Hepatocyte (in vitro differentiated cells): ENCODE results near the gene TMEM134. TPM values are rescaled to one million over a fixed set of nuclear protein-coding genes. Genes with fewer than 3 reads are reported as not detected.

Experiments used
- DNase-seq: peaks from one replicate; pipeline ENCODE4 v3.0.0-alpha.2; 2016; ENCODE audit warnings: low spot score
- H2AFZ ChIP-seq: fragments of 200-600 bp; sonication (generic); 2 replicates; pipeline ENCODE4 v1.6.0; 2016; ENCODE audit warnings: antibody characterized with exemption, mild to moderate bottlenecking
- H3K27ac ChIP-seq: fragments of 200-600 bp; sonication (generic); 2 replicates; pipeline ENCODE4 v1.5.1; 2016; ENCODE audit warnings: mild to moderate bottlenecking
- H3K27me3 ChIP-seq: fragments of 200-600 bp; sonication (generic); 2 replicates; pipeline ENCODE4 v1.6.1; 2016
- H3K36me3 ChIP-seq: fragments of 200-600 bp; sonication (generic); replicated peaks from 2 replicates; pipeline ENCODE4 v1.5.1; 2016; ENCODE audit warnings: low read depth; ENCODE audit not compliant: insufficient read depth
- H3K4me1 ChIP-seq: fragments of 200-600 bp; sonication (generic); 2 replicates; pipeline ENCODE4 v1.5.1; 2016; ENCODE audit warnings: mild to moderate bottlenecking, moderate library complexity; ENCODE audit not compliant: insufficient read depth
- H3K4me2 ChIP-seq: fragments of 200-600 bp; sonication (generic); 2 replicates; pipeline ENCODE4 v1.6.0; 2016
- H3K4me3 ChIP-seq: fragments of 200-600 bp; sonication (generic); 2 replicates; pipeline ENCODE4 v1.5.1; 2016; ENCODE audit warnings: mild to moderate bottlenecking
- H3K79me2 ChIP-seq: fragments of 200-600 bp; sonication (generic); 2 replicates; pipeline ENCODE4 v1.6.0; 2017; ENCODE audit warnings: mild to moderate bottlenecking
- H3K9me2 ChIP-seq: fragments of 200-600 bp; sonication (generic); replicated peaks from 2 replicates; pipeline ENCODE4 v1.6.0; 2017; ENCODE audit warnings: mild to moderate bottlenecking; ENCODE audit not compliant: insufficient read depth
- H3K9me3 ChIP-seq: fragments of 200-600 bp; sonication (generic); 2 replicates; pipeline ENCODE4 v1.5.1; 2016; ENCODE audit warnings: low read depth, mild to moderate bottlenecking
- H4K20me1 ChIP-seq: fragments of 200-600 bp; sonication (generic); 2 replicates; pipeline ENCODE4 v1.6.0; 2016; ENCODE audit warnings: mild to moderate bottlenecking; ENCODE audit not compliant: insufficient read depth, poor library complexity, severe bottlenecking
- EZH2 ChIP-seq: fragments of 200-600 bp; sonication (generic); IDR thresholded peaks from 2 replicates; pipeline ENCODE4 v1.6.1; 2016; ENCODE audit warnings: antibody characterized with exemption, mild to moderate bottlenecking, borderline replicate concordance
- EZH2phosphoT487 ChIP-seq: fragments of 200-600 bp; sonication (generic); IDR thresholded peaks from one replicate; pipeline ENCODE4 v1.6.1; 2018; ENCODE audit warnings: antibody characterized with exemption, mild to moderate bottlenecking, low read depth, moderate library complexity; ENCODE audit not compliant: unreplicated experiment, severe bottlenecking
- WGBS: methylation state at CpG from one replicate; pipeline ENCODE4 v1.1.6; 2016; ENCODE audit warnings: low lambda C conversion rate; ENCODE audit errors: missing lambda C conversion rate; 5-methylcytosine and 5-hydroxymethylcytosine counted together
- microRNA-seq: library from miRNA; unstranded; fragments of <30 nt; microRNA quantifications from one replicate; pipeline ENCODE4, GENCODE V29; 2017
- polyA plus RNA-seq: library from polyadenylated mRNA; unstranded; fragments of >200 nt; fragmentation: Nextera tagmentation; extraction: Ambion mirVana; gene quantifications from 2 replicates; pipeline ENCODE4 v1.2.1, GENCODE V29; 2016
- small RNA-seq: library from RNA; depleted of rRNA; stranded (forward); fragments of <200 nt; gene quantifications from one replicate; pipeline ENCODE3, GENCODE V24; 2014
- total RNA-seq: library from RNA; depleted of rRNA; stranded (reverse); fragments of >200 nt; gene quantifications from 2 replicates; pipeline ENCODE4 v1.2.3, GENCODE V29; 2014
- TF ChIP-seq, protein P1 (sequence below): fragments of 200-600 bp; sonication (generic); IDR thresholded peaks from 2 replicates; pipeline ENCODE4 v1.5.1; 2016; ENCODE audit warnings: antibody characterized with exemption, mild to moderate bottlenecking; ENCODE audit not compliant: poor library complexity

Gene TMEM134
- total and polyA plus RNA-seq, 2 experiments from 2014 or later: 43.2 to 93.7 TPM

- Histone ChIP-seq H2AFZ (no peak overlapping the region), H3K79me2 (no peaks in the 10 kb centered on the region), H3K4me1 (peaks cover 6% of the 10 kb centered on the region), H3K36me3 (no peaks in the 10 kb centered on the region), H3K27me3 (no peaks in the 10 kb centered on the region), H3K4me3 (no peak overlapping the region), H3K4me2 (no peak overlapping the region), H3K9me3 (no peaks in the 10 kb centered on the region), H4K20me1 (no peaks in the 10 kb centered on the region), H3K27ac (no peak overlapping the region), H3K9me2 (no peaks in the 10 kb centered on the region)
- TF ChIP-seq, protein P1, sequence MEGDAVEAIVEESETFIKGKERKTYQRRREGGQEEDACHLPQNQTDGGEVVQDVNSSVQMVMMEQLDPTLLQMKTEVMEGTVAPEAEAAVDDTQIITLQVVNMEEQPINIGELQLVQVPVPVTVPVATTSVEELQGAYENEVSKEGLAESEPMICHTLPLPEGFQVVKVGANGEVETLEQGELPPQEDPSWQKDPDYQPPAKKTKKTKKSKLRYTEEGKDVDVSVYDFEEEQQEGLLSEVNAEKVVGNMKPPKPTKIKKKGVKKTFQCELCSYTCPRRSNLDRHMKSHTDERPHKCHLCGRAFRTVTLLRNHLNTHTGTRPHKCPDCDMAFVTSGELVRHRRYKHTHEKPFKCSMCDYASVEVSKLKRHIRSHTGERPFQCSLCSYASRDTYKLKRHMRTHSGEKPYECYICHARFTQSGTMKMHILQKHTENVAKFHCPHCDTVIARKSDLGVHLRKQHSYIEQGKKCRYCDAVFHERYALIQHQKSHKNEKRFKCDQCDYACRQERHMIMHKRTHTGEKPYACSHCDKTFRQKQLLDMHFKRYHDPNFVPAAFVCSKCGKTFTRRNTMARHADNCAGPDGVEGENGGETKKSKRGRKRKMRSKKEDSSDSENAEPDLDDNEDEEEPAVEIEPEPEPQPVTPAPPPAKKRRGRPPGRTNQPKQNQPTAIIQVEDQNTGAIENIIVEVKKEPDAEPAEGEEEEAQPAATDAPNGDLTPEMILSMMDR: no peak
- no peak for TF ChIP-seq EZH2
- TF ChIP-seq EZH2phosphoT487: no peak
- 76% methylated on average over 9 of the region's 9 CpGs for WGBS
- DNase-seq: no peak
Observed at GRCh38 chr11:67412495-67413179, 56.4 kb downstream of the TMEM134 start.

DNA sequence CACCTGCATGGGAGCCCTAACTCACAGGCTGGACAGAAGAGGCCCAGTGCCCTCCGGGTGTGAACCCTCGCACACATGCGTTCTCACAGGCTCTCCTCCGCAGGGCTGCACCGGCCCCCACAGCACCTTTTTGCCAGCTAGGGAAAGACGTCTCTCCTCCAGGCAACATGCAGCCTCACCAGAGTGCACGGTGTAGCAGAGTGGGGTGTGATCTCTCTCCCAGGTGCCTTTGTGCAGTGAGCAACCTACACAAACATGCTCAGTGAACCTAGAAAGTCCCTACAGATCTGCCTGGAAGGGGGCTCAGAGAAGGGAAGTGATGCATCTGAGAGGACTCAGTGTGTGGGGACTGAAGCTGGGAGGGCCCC, 57.3 kb downstream of the TMEM134 start:
- TF ChIP-seq EZH2 (no peak), EZH2phosphoT487 (no peak)
- TF ChIP-seq, protein P1: no peak
- WGBS: 58% methylated on average over 7 of the region's 7 CpGs

More for the DNA sequence above, 57.3 kb downstream of the TMEM134 start:
- H3K79me2 ChIP-seq: no peaks in the 10 kb centered on the region
- no peaks in the 10 kb centered on the region for H3K9me3 ChIP-seq
- no peak overlapping the region for H2AFZ ChIP-seq
- no peak overlapping the region for H3K4me2 ChIP-seq
- H3K27me3 ChIP-seq: no peaks in the 10 kb centered on the region
- no peak for DNase-seq
- no peaks in the 10 kb centered on the region for H4K20me1 ChIP-seq
- peaks cover 6% of the 10 kb centered on the region for H3K4me1 ChIP-seq
- no peaks in the 10 kb centered on the region for H3K36me3 ChIP-seq
- no peak overlapping the region for H3K4me3 ChIP-seq
- no peak overlapping the region for H3K27ac ChIP-seq
- no peaks in the 10 kb centered on the region for H3K9me2 ChIP-seq

Small RNA genes within 50 kb of the gene (microRNA-seq; reads per million reads assigned to microRNA genes)
- 1.3 reads per million for gene MIR6752

Small RNA genes within 50 kb of the gene (small RNA-seq; reads per million reads assigned to genes)
- gene MIR6752: not detected

Other genes with a start within 250 kb of the TMEM134 start
- gene GRK2, start 202.8 kb downstream of the TMEM134 start, total RNA-seq: 41.4 and 57.3 TPM in 2 replicates
- gene GRK2, start 202.8 kb downstream of the TMEM134 start, polyA plus RNA-seq: 59.6 and 64.1 TPM in 2 replicates
- gene ANKRD13D, start 179.9 kb downstream of the TMEM134 start, total RNA-seq: 22.1 and 25.3 TPM in 2 replicates
- 43.9 and 49.5 TPM in 2 replicates for gene ANKRD13D, start 179.9 kb downstream of the TMEM134 start, polyA plus RNA-seq
- 27.7 and 29.7 TPM in 2 replicates for gene SSH3, start 165.7 kb downstream of the TMEM134 start, total RNA-seq
- gene SSH3, start 165.7 kb downstream of the TMEM134 start, polyA plus RNA-seq: 49.5 and 66.4 TPM in 2 replicates
- gene POLD4, start 115.7 kb downstream of the TMEM134 start, total RNA-seq: 69.8 and 74.4 TPM in 2 replicates
- gene POLD4, start 115.7 kb downstream of the TMEM134 start, polyA plus RNA-seq: 97.4 and 117 TPM in 2 replicates
- 5.5 and 13.2 TPM in 2 replicates for gene CLCF1, start 95.7 kb downstream of the TMEM134 start, total RNA-seq
- gene CLCF1, start 95.7 kb downstream of the TMEM134 start, polyA plus RNA-seq: 6.5 and 9.4 TPM in 2 replicates
- gene RAD9A, start 77.3 kb downstream of the TMEM134 start, total RNA-seq: 17.3 and 24.0 TPM in 2 replicates
- 20.2 and 25.0 TPM in 2 replicates for gene RAD9A, start 77.3 kb downstream of the TMEM134 start, polyA plus RNA-seq
- 146 and 152 TPM in 2 replicates for gene PPP1CA, start 67.4 kb downstream of the TMEM134 start, total RNA-seq
- 242 TPM in 2 replicates for gene PPP1CA, start 67.4 kb downstream of the TMEM134 start, polyA plus RNA-seq
- 0.16 TPM in 1 of 2 replicates, not detected in the other for gene TBC1D10C, start 65.2 kb downstream of the TMEM134 start, total RNA-seq
- 0.07 and 0.26 TPM in 2 replicates for gene TBC1D10C, start 65.2 kb downstream of the TMEM134 start, polyA plus RNA-seq
- 0.92 and 2.4 TPM in 2 replicates for gene CARNS1, start 53.6 kb downstream of the TMEM134 start, total RNA-seq
- gene CARNS1, start 53.6 kb downstream of the TMEM134 start, polyA plus RNA-seq: 7.7 and 11.5 TPM in 2 replicates
- gene RPS6KB2, start 40.8 kb downstream of the TMEM134 start, total RNA-seq: 59.9 and 65.0 TPM in 2 replicates
- gene RPS6KB2, start 40.8 kb downstream of the TMEM134 start, polyA plus RNA-seq: 105 and 107 TPM in 2 replicates
- 2.5 and 3.4 TPM in 2 replicates for gene PTPRCAP, start 31.6 kb downstream of the TMEM134 start, total RNA-seq
- gene PTPRCAP, start 31.6 kb downstream of the TMEM134 start, polyA plus RNA-seq: 1.0 and 1.3 TPM in 2 replicates
- 104 and 118 TPM in 2 replicates for gene CORO1B, start 25.8 kb downstream of the TMEM134 start, total RNA-seq
- 150 and 152 TPM in 2 replicates for gene CORO1B, start 25.8 kb downstream of the TMEM134 start, polyA plus RNA-seq
- not detected in 2 replicates for gene GPR152, start 16.5 kb downstream of the TMEM134 start, total RNA-seq
- gene GPR152, start 16.5 kb downstream of the TMEM134 start, polyA plus RNA-seq: not detected in 2 replicates
- gene CABP4, start 13.9 kb downstream of the TMEM134 start, total RNA-seq: not detected in 2 replicates
- gene CABP4, start 13.9 kb downstream of the TMEM134 start, polyA plus RNA-seq: not detected in 2 replicates
- gene AIP, start 13.8 kb upstream of the TMEM134 start, total RNA-seq: 35.3 and 50.7 TPM in 2 replicates
- 44.0 and 45.2 TPM in 2 replicates for gene AIP, start 13.8 kb upstream of the TMEM134 start, polyA plus RNA-seq
- 26.3 and 28.1 TPM in 2 replicates for gene PITPNM1, start 36.1 kb upstream of the TMEM134 start, total RNA-seq
- gene PITPNM1, start 36.1 kb upstream of the TMEM134 start, polyA plus RNA-seq: 32.4 and 39.8 TPM in 2 replicates
- gene CDK2AP2, start 38.9 kb upstream of the TMEM134 start, total RNA-seq: 47.3 and 54.3 TPM in 2 replicates
- gene CDK2AP2, start 38.9 kb upstream of the TMEM134 start, polyA plus RNA-seq: 174 and 177 TPM in 2 replicates
- gene CABP2, start 54.2 kb upstream of the TMEM134 start, total RNA-seq: not detected in 2 replicates
- not detected in 2 replicates for gene CABP2, start 54.2 kb upstream of the TMEM134 start, polyA plus RNA-seq
- gene GSTP1, start 114.6 kb upstream of the TMEM134 start, total RNA-seq: 943 and 1,040 TPM in 2 replicates
- 1,974 and 1,982 TPM in 2 replicates for gene GSTP1, start 114.6 kb upstream of the TMEM134 start, polyA plus RNA-seq
- gene NDUFV1, start 137.7 kb upstream of the TMEM134 start, total RNA-seq: 163 and 194 TPM in 2 replicates
- gene NDUFV1, start 137.7 kb upstream of the TMEM134 start, polyA plus RNA-seq: 226 and 239 TPM in 2 replicates
- gene NUDT8, start 160.7 kb upstream of the TMEM134 start, total RNA-seq: 12.9 and 13.6 TPM in 2 replicates
- 28.7 and 29.2 TPM in 2 replicates for gene NUDT8, start 160.7 kb upstream of the TMEM134 start, polyA plus RNA-seq
- gene TBX10, start 170.5 kb upstream of the TMEM134 start, total RNA-seq: 0.70 TPM in 1 of 2 replicates, not detected in the other
- 0.34 TPM in 1 of 2 replicates, not detected in the other for gene TBX10, start 170.5 kb upstream of the TMEM134 start, polyA plus RNA-seq
- 9.5 and 15.4 TPM in 2 replicates for gene ACY3, start 181.5 kb upstream of the TMEM134 start, total RNA-seq
- gene ACY3, start 181.5 kb upstream of the TMEM134 start, polyA plus RNA-seq: 18.7 and 20.9 TPM in 2 replicates
- gene ALDH3B2, start 205.4 kb upstream of the TMEM134 start, total RNA-seq: 0.80 and 2.5 TPM in 2 replicates
- 0.61 and 1.6 TPM in 2 replicates for gene ALDH3B2, start 205.4 kb upstream of the TMEM134 start, polyA plus RNA-seq